Sigmoid colon (tissue), 3 donors: Measurements from ENCODE around the gene THOC6.

Source experiments
- POLR2A ChIP-seq, 2 donors: fragments of 450-650 bp; IDR thresholded peaks; one replicate each; pipeline ENCODE4 v1.6.1; 2016; ENCODE audit warnings: antibody characterized with exemption in 2 of 2, mild to moderate bottlenecking in 2 of 2, moderate library complexity in 2 of 2
- TF ChIP-seq, protein P1 (sequence below), 4 experiments: fragments of 450-650 bp in 3 of 4; fragments of 200-600 bp in 1 of 4; IDR thresholded peaks; one replicate each; pipeline ENCODE4 v1.5.1; 2016 to 2019; ENCODE audit warnings: antibody characterized with exemption in 4 of 4, mild to moderate bottlenecking in 3 of 4, moderate library complexity in 2 of 4

- TF ChIP-seq, protein P1, sequence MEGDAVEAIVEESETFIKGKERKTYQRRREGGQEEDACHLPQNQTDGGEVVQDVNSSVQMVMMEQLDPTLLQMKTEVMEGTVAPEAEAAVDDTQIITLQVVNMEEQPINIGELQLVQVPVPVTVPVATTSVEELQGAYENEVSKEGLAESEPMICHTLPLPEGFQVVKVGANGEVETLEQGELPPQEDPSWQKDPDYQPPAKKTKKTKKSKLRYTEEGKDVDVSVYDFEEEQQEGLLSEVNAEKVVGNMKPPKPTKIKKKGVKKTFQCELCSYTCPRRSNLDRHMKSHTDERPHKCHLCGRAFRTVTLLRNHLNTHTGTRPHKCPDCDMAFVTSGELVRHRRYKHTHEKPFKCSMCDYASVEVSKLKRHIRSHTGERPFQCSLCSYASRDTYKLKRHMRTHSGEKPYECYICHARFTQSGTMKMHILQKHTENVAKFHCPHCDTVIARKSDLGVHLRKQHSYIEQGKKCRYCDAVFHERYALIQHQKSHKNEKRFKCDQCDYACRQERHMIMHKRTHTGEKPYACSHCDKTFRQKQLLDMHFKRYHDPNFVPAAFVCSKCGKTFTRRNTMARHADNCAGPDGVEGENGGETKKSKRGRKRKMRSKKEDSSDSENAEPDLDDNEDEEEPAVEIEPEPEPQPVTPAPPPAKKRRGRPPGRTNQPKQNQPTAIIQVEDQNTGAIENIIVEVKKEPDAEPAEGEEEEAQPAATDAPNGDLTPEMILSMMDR (IDR thresholded peaks at IDR 0.05): no peak
- no peak for TF ChIP-seq POLR2A (IDR thresholded peaks at IDR 0.05)
Measured at GRCh38 chr16:3007059-3007956, 16.5 kb upstream of the THOC6 start.
